ENCODE measurements around the gene FLVCR2.

DNA sequence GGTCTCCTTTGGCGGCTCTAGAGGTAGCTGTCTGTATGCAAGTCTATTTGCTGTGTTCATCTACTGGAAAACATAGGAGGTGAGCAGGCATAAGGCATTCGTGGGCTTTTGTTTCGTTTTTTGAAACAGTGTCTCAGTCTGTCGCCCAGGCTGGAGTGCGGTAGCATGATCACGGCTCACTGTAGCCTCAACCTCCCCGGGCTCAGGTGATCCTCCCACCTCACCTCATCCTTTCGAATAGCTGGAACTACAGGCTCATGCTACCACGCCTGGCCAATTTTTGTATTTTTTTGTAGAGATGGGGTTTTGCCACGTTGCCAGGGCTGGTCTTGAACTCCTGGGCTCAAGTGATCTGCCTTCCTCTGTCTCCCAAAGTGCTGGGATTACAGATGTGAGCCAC is 27.5 kb downstream of the FLVCR2 start:
- TF ChIP-seq FOXM1 (IDR thresholded peaks at IDR 0.05; ENCODE audit: borderline replicate concordance) (no peak), FOXK2 (IDR thresholded peaks at IDR 0.05) (no peak), BHLHE40 (IDR thresholded peaks at IDR 0.05; ENCODE audit: borderline replicate concordance) (no peak), NFRKB (IDR thresholded peaks at IDR 0.05) (no peak), FOXA1 (IDR thresholded peaks at IDR 0.05) (no peak), TARDBP (IDR thresholded peaks at IDR 0.05) (no peak), SP1 (IDR thresholded peaks at IDR 0.05) (no peak), CTBP1 (IDR thresholded peaks at IDR 0.05; ENCODE audit: borderline replicate concordance) (no peak), HDGF (IDR thresholded peaks at IDR 0.05; ENCODE audit: borderline replicate concordance) (no peak), LEF1 (IDR thresholded peaks at IDR 0.05; ENCODE audit: borderline replicate concordance) (no peak), ELF4 (IDR thresholded peaks at IDR 0.05) (no peak), ARNT (IDR thresholded peaks at IDR 0.05) (no peak), SUZ12 (IDR thresholded peaks at IDR 0.05) (no peak), ZNF384 (IDR thresholded peaks at IDR 0.05) (no peak)

All from HEK293T (cell line).